HPDE6-E6E7 (cell line): ENCODE results near the gene MST1R.
A peak's percentile ranks its signal among the peaks of the same experiment; 100 is the strongest.
"Not testable (repeated sequence)": the region's sequence is repeated elsewhere in the genome, so short reads cannot be mapped to it uniquely, and the experiment has no call there.

Experiments used
- DNase-seq: peaks from one replicate; pipeline ENCODE4 v3.0.0; 2011; ENCODE audit warnings: missing footprints; ENCODE audit errors: extremely low spot score

Gene MST1R

GRCh38 chr3:49903451-49904424 is at the start of gene MST1R:
Gene MST1R (minus strand): TSS chr3:49903873. CDS start chr3:49903609, 264 bp downstream.
- DNase-seq, result no peak

- DNase-seq, result no peak
Observed at GRCh38 chr3:49952924-49953323, 49.3 kb upstream of the MST1R start.

- no peak for DNase-seq
Observed at GRCh38 chr3:49942651-49943050, 39.0 kb upstream of the MST1R start.

- no peak for DNase-seq
Observed at GRCh38 chr3:49940667-49941249, 37.1 kb upstream of the MST1R start.

GRCh38 chr3:49939858-49940666 is 36.4 kb upstream of the MST1R start, which contains the start of gene RBM6:
Gene RBM6 (plus strand): TSS chr3:49940150. CDS start chr3:49962642, 22,492 bp downstream.
- DNase-seq, result peak; percentile 80

- DNase-seq, result no peak
Observed at GRCh38 chr3:49937090-49937489, 33.4 kb upstream of the MST1R start.

- not testable (repeated sequence) for DNase-seq
Observed at GRCh38 chr3:49932281-49932680, 28.6 kb upstream of the MST1R start.

- no peak for DNase-seq
Observed at GRCh38 chr3:49930922-49931321, 27.2 kb upstream of the MST1R start.

GRCh38 chr3:49930168-49930690 is 26.6 kb upstream of the MST1R start:
- no peak for DNase-seq

GRCh38 chr3:49929291-49930167 is 25.9 kb upstream of the MST1R start, which contains the start of gene MON1A:
Gene MON1A (minus strand): TSS chr3:49929811. CDS start chr3:49913346, 16,465 bp downstream.
- DNase-seq, result peak; percentile 31

- no peak for DNase-seq
Observed at GRCh38 chr3:49928481-49929017, 24.9 kb upstream of the MST1R start.

- no peak for DNase-seq
Observed at GRCh38 chr3:49927798-49928197, 24.1 kb upstream of the MST1R start.

- no peak for DNase-seq
Observed at GRCh38 chr3:49926117-49926728, 22.6 kb upstream of the MST1R start.

GRCh38 chr3:49925485-49925884 is 21.8 kb upstream of the MST1R start:
- no peak for DNase-seq

- no peak for DNase-seq
Observed at GRCh38 chr3:49924683-49925082, 21.0 kb upstream of the MST1R start.

GRCh38 chr3:49917806-49918590 is 14.3 kb upstream of the MST1R start:
- not testable (repeated sequence) for DNase-seq

- DNase-seq, result no peak
Observed at GRCh38 chr3:49916686-49917085, 13.0 kb upstream of the MST1R start.

- DNase-seq, result no peak
Observed at GRCh38 chr3:49914906-49915305, 11.2 kb upstream of the MST1R start.

GRCh38 chr3:49912881-49913281 is 9.2 kb upstream of the MST1R start:
- no peak for DNase-seq
